K562 (cell line): ENCODE measurements around the gene NUDT12. TPM values are rescaled to one million over a fixed set of nuclear protein-coding genes. Genes with fewer than 3 reads are reported as not detected.

Source experiments
- CREB1 ChIP-seq, 2 experiments: sonication (generic) in 1 of 2; formaldehyde crosslinking in 1 of 2; IDR thresholded peaks; 2 replicates each; pipeline versions ENCODE4 v1.6.1 to v1.8.0; 2012 to 2022; ENCODE audit warnings: inconsistent platforms in 1 of 2, mild to moderate bottlenecking in 1 of 2, missing genetic modification reagents in 1 of 2, moderate library complexity in 1 of 2
- NCOA4 ChIP-seq: fragments of 450-650 bp; IDR thresholded peaks from 2 replicates; pipeline ENCODE4 v1.6.1; 2018; ENCODE audit warnings: mild to moderate bottlenecking; ENCODE audit not compliant: partially characterized antibody
- SRSF7 ChIP-seq: fragments of 200-400 bp; formaldehyde crosslinking; optimal IDR thresholded peaks from 2 replicates; pipeline ENCODE3; 2017; ENCODE audit warnings: mild to moderate bottlenecking, low read depth, low read length
- VEZF1 ChIP-seq: fragments of 200-800 bp; sonication (Bioruptor generic); IDR thresholded peaks from 2 replicates; pipeline ENCODE4 v1.6.1; 2017; ENCODE audit warnings: missing genetic modification characterization, missing compliant biosample characterization
- XRCC5 ChIP-seq: fragments of 200-400 bp; formaldehyde crosslinking; IDR thresholded peaks from 2 replicates; pipeline ENCODE4 v1.6.1; 2017; ENCODE audit warnings: low read depth, mild to moderate bottlenecking, low read length
- ZBTB11 ChIP-seq, 3 experiments: fragments of 200-800 bp in 1 of 3; fragments of 250-450 bp in 1 of 3; fragments of 450-650 bp in 1 of 3; sonication (Bioruptor Pico) in 1 of 3; sonication (Bioruptor generic) in 1 of 3; formaldehyde crosslinking in 1 of 3; IDR thresholded peaks; 2 replicates each; pipeline versions ENCODE4 v1.6.1 to v1.8.0; 2016 to 2022; ENCODE audit warnings: mild to moderate bottlenecking in 2 of 3, missing genetic modification characterization in 2 of 3, missing compliant biosample characterization in 1 of 3, moderate library complexity in 1 of 3
- polyA plus RNA-seq, 8 experiments: library from polyadenylated mRNA; depleted of rRNA in 4 of 8; stranded (reverse) in 5 of 8; unstranded in 3 of 8; fragments of >200 nt; fragmentation: Nextera tagmentation in 2 of 8; fragmentation: Illumina TruSeq in 1 of 8; extraction: Ambion mirVana in 2 of 8; extraction: Trizol in 1 of 8; gene quantifications; 2 replicates each; pipeline versions ENCODE4 v1.2.1 to v1.2.3, GENCODE V29; 2011 to 2014; ENCODE audit warnings: inconsistent platforms in 1 of 8, missing spikeins in 1 of 8
- total RNA-seq, 7 experiments: library from RNA; depleted of rRNA in 6 of 7; stranded (reverse); fragments of >200 nt in 6 of 7; fragmentation: Illumina TruSeq in 2 of 7; extraction: Trizol in 2 of 7; gene quantifications; 2 replicates each; pipeline versions ENCODE4 v1.2.1 to v1.2.3, GENCODE V29; 2011 to 2021; ENCODE audit warnings: low replicate concordance in 1 of 7
- TF ChIP-seq, protein P1 (sequence below), 2 experiments: fragments of 450-650 bp in 1 of 2; sonication (generic) in 1 of 2; formaldehyde crosslinking in 1 of 2; IDR thresholded peaks; 2 replicates each; pipeline versions ENCODE4 v1.7.1 to v1.9.0; 2016 to 2022; ENCODE audit warnings: inconsistent platforms in 1 of 2, mild to moderate bottlenecking in 1 of 2, missing genetic modification reagents in 1 of 2
- TF ChIP-seq, protein P2 (sequence below): fragments of 450-650 bp; IDR thresholded peaks from 2 replicates; pipeline ENCODE4 v1.6.1; 2016; ENCODE audit warnings: borderline replicate concordance

Gene NUDT12
- total and polyA plus RNA-seq, 9 of the 15 experiments (the other 6 are each of a cell fraction or from before 2014, with no cell fraction given): 10.9 to 27.2 (median 18.5) TPM

GRCh38 chr5:103562453-103563157 lies at the start of gene NUDT12 (continued):
- TF ChIP-seq, protein P1, sequence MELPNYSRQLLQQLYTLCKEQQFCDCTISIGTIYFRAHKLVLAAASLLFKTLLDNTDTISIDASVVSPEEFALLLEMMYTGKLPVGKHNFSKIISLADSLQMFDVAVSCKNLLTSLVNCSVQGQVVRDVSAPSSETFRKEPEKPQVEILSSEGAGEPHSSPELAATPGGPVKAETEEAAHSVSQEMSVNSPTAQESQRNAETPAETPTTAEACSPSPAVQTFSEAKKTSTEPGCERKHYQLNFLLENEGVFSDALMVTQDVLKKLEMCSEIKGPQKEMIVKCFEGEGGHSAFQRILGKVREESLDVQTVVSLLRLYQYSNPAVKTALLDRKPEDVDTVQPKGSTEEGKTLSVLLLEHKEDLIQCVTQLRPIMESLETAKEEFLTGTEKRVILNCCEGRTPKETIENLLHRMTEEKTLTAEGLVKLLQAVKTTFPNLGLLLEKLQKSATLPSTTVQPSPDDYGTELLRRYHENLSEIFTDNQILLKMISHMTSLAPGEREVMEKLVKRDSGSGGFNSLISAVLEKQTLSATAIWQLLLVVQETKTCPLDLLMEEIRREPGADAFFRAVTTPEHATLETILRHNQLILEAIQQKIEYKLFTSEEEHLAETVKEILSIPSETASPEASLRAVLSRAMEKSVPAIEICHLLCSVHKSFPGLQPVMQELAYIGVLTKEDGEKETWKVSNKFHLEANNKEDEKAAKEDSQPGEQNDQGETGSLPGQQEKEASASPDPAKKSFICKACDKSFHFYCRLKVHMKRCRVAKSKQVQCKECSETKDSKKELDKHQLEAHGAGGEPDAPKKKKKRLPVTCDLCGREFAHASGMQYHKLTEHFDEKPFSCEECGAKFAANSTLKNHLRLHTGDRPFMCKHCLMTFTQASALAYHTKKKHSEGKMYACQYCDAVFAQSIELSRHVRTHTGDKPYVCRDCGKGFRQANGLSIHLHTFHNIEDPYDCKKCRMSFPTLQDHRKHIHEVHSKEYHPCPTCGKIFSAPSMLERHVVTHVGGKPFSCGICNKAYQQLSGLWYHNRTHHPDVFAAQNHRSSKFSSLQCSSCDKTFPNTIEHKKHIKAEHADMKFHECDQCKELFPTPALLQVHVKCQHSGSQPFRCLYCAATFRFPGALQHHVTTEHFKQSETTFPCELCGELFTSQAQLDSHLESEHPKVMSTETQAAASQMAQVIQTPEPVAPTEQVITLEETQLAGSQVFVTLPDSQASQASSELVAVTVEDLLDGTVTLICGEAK (IDR thresholded peaks at IDR 0.05): peak; percentile 90
- TF ChIP-seq, protein P1 (CRISPR knock-in tag; IDR thresholded peaks at IDR 0.05): no peak
- peak; percentile 100 for TF ChIP-seq VEZF1 (CRISPR knock-in tag)
- TF ChIP-seq SRSF7: no peak
- TF ChIP-seq, protein P2, sequence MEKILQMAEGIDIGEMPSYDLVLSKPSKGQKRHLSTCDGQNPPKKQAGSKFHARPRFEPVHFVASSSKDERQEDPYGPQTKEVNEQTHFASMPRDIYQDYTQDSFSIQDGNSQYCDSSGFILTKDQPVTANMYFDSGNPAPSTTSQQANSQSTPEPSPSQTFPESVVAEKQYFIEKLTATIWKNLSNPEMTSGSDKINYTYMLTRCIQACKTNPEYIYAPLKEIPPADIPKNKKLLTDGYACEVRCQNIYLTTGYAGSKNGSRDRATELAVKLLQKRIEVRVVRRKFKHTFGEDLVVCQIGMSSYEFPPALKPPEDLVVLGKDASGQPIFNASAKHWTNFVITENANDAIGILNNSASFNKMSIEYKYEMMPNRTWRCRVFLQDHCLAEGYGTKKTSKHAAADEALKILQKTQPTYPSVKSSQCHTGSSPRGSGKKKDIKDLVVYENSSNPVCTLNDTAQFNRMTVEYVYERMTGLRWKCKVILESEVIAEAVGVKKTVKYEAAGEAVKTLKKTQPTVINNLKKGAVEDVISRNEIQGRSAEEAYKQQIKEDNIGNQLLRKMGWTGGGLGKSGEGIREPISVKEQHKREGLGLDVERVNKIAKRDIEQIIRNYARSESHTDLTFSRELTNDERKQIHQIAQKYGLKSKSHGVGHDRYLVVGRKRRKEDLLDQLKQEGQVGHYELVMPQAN: 0 out of 2 replicates have a peak, but pooled peaks have one; percentile 9
- TF ChIP-seq ZBTB11 (CRISPR knock-in tag; IDR thresholded peaks at IDR 0.05): peak; percentile 54 to 90 (median 77); a peak in 5 of 6 replicates
- TF ChIP-seq XRCC5: 0 out of 2 replicates have a peak, but pooled peaks have one; percentile 65
- no peak for TF ChIP-seq NCOA4
- TF ChIP-seq CREB1 (IDR thresholded peaks at IDR 0.05): no peak
- no peak for TF ChIP-seq CREB1 (CRISPR knock-in tag; IDR thresholded peaks at IDR 0.05)
